NCI-H510A (cell line): ENCODE measurements around the gene SLC4A5.
"Not testable (repeated sequence)": the region's sequence is repeated elsewhere in the genome, so short reads cannot be mapped to it uniquely, and the experiment has no call there.

Source experiments
- DNase-seq: peaks from one replicate; lab custom pipeline; 2025; lab: John Stamatoyannopoulos, UW

SLC4A5 gene

GRCh38 chr2:74264281-74264680, 78.9 kb downstream of the SLC4A5 start:
- no peak for DNase-seq

- no peak for DNase-seq
These were observed 80.5 kb downstream of the SLC4A5 start for GRCh38 chr2:74262681-74263080.

- peak; percentile 53 for DNase-seq
These were observed 81.9 kb downstream of the SLC4A5 start for GRCh38 chr2:74261204-74261864.

GRCh38 chr2:74260495-74260894, 82.7 kb downstream of the SLC4A5 start:
- no peak for DNase-seq

- no peak for DNase-seq
These were observed 83.5 kb downstream of the SLC4A5 start for GRCh38 chr2:74259733-74260132.

GRCh38 chr2:74259191-74259590, 84.0 kb downstream of the SLC4A5 start:
- no peak for DNase-seq

- no peak for DNase-seq
These were observed 87.5 kb downstream of the SLC4A5 start for GRCh38 chr2:74255660-74256213.

- no peak for DNase-seq
These were observed 89.3 kb downstream of the SLC4A5 start for GRCh38 chr2:74253971-74254310.

- no peak for DNase-seq
These were observed 89.8 kb downstream of the SLC4A5 start for GRCh38 chr2:74253306-74253970.

GRCh38 chr2:74252862-74253261, 90.4 kb downstream of the SLC4A5 start:
- DNase-seq: no peak

GRCh38 chr2:74252036-74252435, 91.2 kb downstream of the SLC4A5 start:
- DNase-seq: no peak

GRCh38 chr2:74250189-74250631, 93.0 kb downstream of the SLC4A5 start:
- no peak for DNase-seq

- DNase-seq: no peak
These were observed 93.7 kb downstream of the SLC4A5 start for GRCh38 chr2:74249406-74250122.

GRCh38 chr2:74246496-74247195, 96.6 kb downstream of the SLC4A5 start:
- no peak for DNase-seq

GRCh38 chr2:74244286-74244685, 98.9 kb downstream of the SLC4A5 start:
- no peak for DNase-seq

- no peak for DNase-seq
These were observed 100.7 kb downstream of the SLC4A5 start for GRCh38 chr2:74242354-74243071.

GRCh38 chr2:74239346-74239745, 103.9 kb downstream of the SLC4A5 start:
- DNase-seq: no peak

- no peak for DNase-seq
These were observed 104.3 kb downstream of the SLC4A5 start for GRCh38 chr2:74238879-74239278.

GRCh38 chr2:74235041-74235440, 108.2 kb downstream of the SLC4A5 start:
- DNase-seq: no peak

GRCh38 chr2:74233648-74234047, 109.6 kb downstream of the SLC4A5 start:
- DNase-seq: no peak

- no peak for DNase-seq
These were observed 110.8 kb downstream of the SLC4A5 start for GRCh38 chr2:74232426-74232825.

- DNase-seq: not testable (repeated sequence)
These were observed 113.4 kb downstream of the SLC4A5 start for GRCh38 chr2:74229865-74230264.
